ENCODE results near the gene ERMP1. TPM values are rescaled to one million over a fixed set of nuclear protein-coding genes. Genes with fewer than 3 reads are reported as not detected.

ERMP1 gene
- total and polyA plus RNA-seq, 2 of the 8 experiments (the other 6 are each of a cell fraction or from before 2014, with no cell fraction given), result 12.8 to 16.7 TPM

DNA sequence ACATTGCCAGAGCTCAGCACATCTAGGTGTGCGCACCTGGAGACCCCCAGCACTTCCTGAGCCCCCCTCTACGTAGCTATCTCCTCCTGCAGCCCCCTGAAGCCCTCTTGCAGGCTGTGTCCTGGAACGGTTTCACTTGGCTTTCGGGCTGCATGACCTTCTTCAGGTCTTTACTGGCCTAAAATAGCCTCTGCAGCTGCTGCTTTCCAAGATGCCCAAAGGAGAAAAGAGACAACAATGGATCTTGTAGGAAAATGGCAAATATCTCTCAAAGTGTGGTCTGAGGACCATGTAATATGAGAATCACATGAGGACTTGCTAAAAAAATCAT lies 6.6 kb upstream of the ERMP1 start:
- Histone ChIP-seq H4K8ac (ENCODE audit: extremely low read depth, insufficient read depth, low read length) (peak overlapping the region; percentile 35; the same call in 1 of the 2 replicates), H2BK5ac (ENCODE audit: low read depth, low read length) (peak overlapping the region; percentile 46; the same call in 1 of the 2 replicates), H3K4me1 (replicated peaks in 1 of 4; ENCODE audit: control insufficient read depth in 3 of 4, insufficient read depth in 4 of 4, low read length in 3 of 4) (peaks cover 0 to 8% (median 3%) of the 10 kb centered on the region in 4 experiments; a peak in 1 of 7 replicates), H2BK15ac (ENCODE audit: low read length) (0 out of 2 replicates have a peak overlapping the region, but pooled peaks have one; percentile 33), H3K23ac (ENCODE audit: insufficient read length) (no peak overlapping the region), H2AK5ac (ENCODE audit: low read depth, low read length) (no peak overlapping the region), H2AFZ (ENCODE audit: low read length) (peak overlapping the region; percentile 75; the same call in 1 of the 2 replicates), H3K79me1 (ENCODE audit: low read depth, low read length) (no peaks in the 10 kb centered on the region), H3K27me3 (replicated peaks in 1 of 4; ENCODE audit: control insufficient read depth in 3 of 4, extremely low read depth in 1 of 4, insufficient read depth in 3 of 4, low read length in 3 of 4) (no peaks in the 10 kb centered on the region), H3K9ac (replicated peaks in 1 of 4; ENCODE audit: extremely low read depth in 1 of 4, low read depth in 3 of 4, low read length in 3 of 4) (no peak overlapping the region), H3K9me3 (ENCODE audit: insufficient read depth in 2 of 2, low read depth in 1 of 2, low read length in 1 of 2) (0 out of 4 replicates have a peak, but pooled peaks cover 0 to 3% of the 10 kb centered on the region in 2 experiments), H3K79me2 (ENCODE audit: control insufficient read depth in 1 of 2, insufficient read depth in 2 of 2, low read length in 2 of 2) (no peaks in the 10 kb centered on the region), H3K4ac (replicated peaks; ENCODE audit: insufficient read length, low read depth, low read length) (no peak overlapping the region), H4K91ac (replicated peaks; ENCODE audit: insufficient read length, low read length) (peak overlapping the region; percentile 69), H3K18ac (ENCODE audit: extremely low read depth, low read length) (no peak overlapping the region), H2BK12ac (ENCODE audit: low read depth, low read length) (no peak overlapping the region), H2BK120ac (replicated peaks; ENCODE audit: low read depth, low read length) (no peak overlapping the region), H2BK20ac (ENCODE audit: low read length) (no peak overlapping the region), H4K5ac (ENCODE audit: insufficient read length, low read depth, low read length) (no peak overlapping the region), H3K14ac (ENCODE audit: insufficient read length) (no peak overlapping the region), H3K56ac (replicated peaks; ENCODE audit: insufficient read length, low read depth, low read length) (no peak overlapping the region), H3K23me2 (ENCODE audit: low read depth, low read length) (no peaks in the 10 kb centered on the region), H3K4me3 (ENCODE audit: extremely low read depth in 1 of 4, insufficient read depth in 2 of 4, low read depth in 3 of 4, low read length in 4 of 4) (no peak overlapping the region), H3K4me2 (ENCODE audit: insufficient read depth in 1 of 2, low read depth in 2 of 2, low read length in 2 of 2) (no peak overlapping the region), H4K20me1 (replicated peaks in 1 of 2; ENCODE audit: control insufficient read depth in 1 of 2, insufficient read depth in 2 of 2, low read length in 2 of 2) (no peaks in the 10 kb centered on the region), H3K36me3 (ENCODE audit: control insufficient read depth in 2 of 4, insufficient read depth in 4 of 4, low read length in 3 of 4) (no peaks in the 10 kb centered on the region), H3K27ac (ENCODE audit: low read depth, low read length) (no peak overlapping the region)
- 87% methylated on average over 4 of the region's 4 CpGs; no CpG with 5 or more reads in 1 of the 2 experiments for WGBS, 2 experiments (ENCODE audit: extremely low coverage in 1 of 2, insufficient coverage in 1 of 2, insufficient read length in 1 of 2, insufficient replicate concordance in 2 of 2, low coverage in 1 of 2, low lambda C conversion rate in 2 of 2, missing lambda C conversion rate in 1 of 2)
- TF ChIP-seq CTBP2 (IDR thresholded peaks at IDR 0.05; ENCODE audit: borderline replicate concordance, insufficient read depth, insufficient read length, low read length) (no peak), SP4 (IDR thresholded peaks at IDR 0.05; ENCODE audit: low read length) (no peak), BCL11A (IDR thresholded peaks at IDR 0.05; ENCODE audit: low read depth in 2 of 2, low read length in 2 of 2) (no peak), FOSL1 (IDR thresholded peaks at IDR 0.05; ENCODE audit: insufficient read depth, low read depth, low read length) (no peak), CHD2 (IDR thresholded peaks at IDR 0.05; ENCODE audit: low read length) (no peak), KDM5A (IDR thresholded peaks at IDR 0.05; ENCODE audit: low read length) (no peak), SIN3A (conservative IDR thresholded peaks at IDR 0.05 in 1 of 2, IDR thresholded peaks at IDR 0.05 in 1 of 2; ENCODE audit: low read depth in 1 of 2, low read length in 2 of 2) (no peak), EZH2 (IDR thresholded peaks at IDR 0.05; ENCODE audit: low read depth, low read length, severe bottlenecking) (no peak)
- no peak for FAIRE-seq
- DNase-seq (ENCODE audit: low read depth in 1 of 2, low spot score in 2 of 2), result no peak
- ChIA-PET CTCF (ENCODE audit: partially characterized antibody) (interaction anchor here (0.6 to 1.2 kb wide), 2 partner anchors 46 kb away, joined by 3 to 4 read pairs; no protein-coding TSS in a partner anchor), POLR2A (ENCODE audit: partially characterized antibody) (no interaction called here)

All from H1 (cell line).